Measurements from ENCODE around the gene PKNOX2.

PKNOX2 gene

GRCh38 chr11:125211948-125212340 lies 47.4 kb downstream of the PKNOX2 start:
- Histone ChIP-seq H3K4me3 (ENCODE audit: low read length) (no peak overlapping the region), H3F3A (ENCODE audit: insufficient read depth, low read length) (no peaks in the 10 kb centered on the region), H3K4me1 (ENCODE audit: low read length) (no peaks in the 10 kb centered on the region), H3K9me2 (replicated peaks; ENCODE audit: insufficient read depth, low read length) (no peaks in the 10 kb centered on the region), H3K27me3 (replicated peaks; ENCODE audit: insufficient read depth, low read length) (peaks cover 4% of the 10 kb centered on the region; the same call in 1 of the 2 replicates), H3K9ac (ENCODE audit: low read length) (no peak overlapping the region), H3K79me2 (ENCODE audit: low read length) (no peaks in the 10 kb centered on the region), H3K36me3 (replicated peaks; ENCODE audit: insufficient read depth, low read length) (no peaks in the 10 kb centered on the region), H3K4me2 (ENCODE audit: low read depth, low read length) (no peak overlapping the region), H2AFZ (ENCODE audit: low read length) (no peak overlapping the region), H3K27ac (ENCODE audit: low read length) (no peak overlapping the region), H4K20me1 (ENCODE audit: insufficient read depth, low read length) (no peaks in the 10 kb centered on the region), H3K9me3 (replicated peaks; ENCODE audit: insufficient read depth, low read length) (no peaks in the 10 kb centered on the region)
- DNase-seq = no peak
- TF ChIP-seq EZH2phosphoT487 (IDR thresholded peaks at IDR 0.05; ENCODE audit: low read length) = no peak
- TF ChIP-seq CTCF (IDR thresholded peaks at IDR 0.05; ENCODE audit: low read length) = no peak
- TF ChIP-seq EZH2 (optimal IDR thresholded peaks at IDR 0.05; ENCODE audit: low read depth, low read length) = no peak

GRCh38 chr11:125214601-125215565 lies 50.3 kb downstream of the PKNOX2 start:
- Histone ChIP-seq H3K27ac (ENCODE audit: low read length) (no peak overlapping the region), H3K4me2 (ENCODE audit: low read depth, low read length) (no peak overlapping the region), H3K27me3 (replicated peaks; ENCODE audit: insufficient read depth, low read length) (peaks cover 4% of the 10 kb centered on the region; the same call in 1 of the 2 replicates), H3K79me2 (ENCODE audit: low read length) (no peaks in the 10 kb centered on the region), H3F3A (ENCODE audit: insufficient read depth, low read length) (no peaks in the 10 kb centered on the region), H3K4me1 (ENCODE audit: low read length) (no peaks in the 10 kb centered on the region), H4K20me1 (ENCODE audit: insufficient read depth, low read length) (no peaks in the 10 kb centered on the region), H3K9me2 (replicated peaks; ENCODE audit: insufficient read depth, low read length) (no peaks in the 10 kb centered on the region), H2AFZ (ENCODE audit: low read length) (no peak overlapping the region), H3K36me3 (replicated peaks; ENCODE audit: insufficient read depth, low read length) (no peaks in the 10 kb centered on the region), H3K9me3 (replicated peaks; ENCODE audit: insufficient read depth, low read length) (no peaks in the 10 kb centered on the region), H3K9ac (ENCODE audit: low read length) (no peak overlapping the region), H3K4me3 (ENCODE audit: low read length) (no peak overlapping the region)
- no peak for DNase-seq
- TF ChIP-seq EZH2phosphoT487 (IDR thresholded peaks at IDR 0.05; ENCODE audit: low read length) (no peak), EZH2 (optimal IDR thresholded peaks at IDR 0.05; ENCODE audit: low read depth, low read length) (no peak), CTCF (IDR thresholded peaks at IDR 0.05; ENCODE audit: low read length) (no peak)

GRCh38 chr11:125215976-125216375 lies 51.4 kb downstream of the PKNOX2 start:
- Histone ChIP-seq H3K27me3 (replicated peaks; ENCODE audit: insufficient read depth, low read length) (peaks cover 4% of the 10 kb centered on the region; the same call in 1 of the 2 replicates), H3K4me1 (ENCODE audit: low read length) (no peaks in the 10 kb centered on the region), H3K9me2 (replicated peaks; ENCODE audit: insufficient read depth, low read length) (no peaks in the 10 kb centered on the region), H2AFZ (ENCODE audit: low read length) (no peak overlapping the region), H3K79me2 (ENCODE audit: low read length) (no peaks in the 10 kb centered on the region), H3K4me3 (ENCODE audit: low read length) (no peak overlapping the region), H3F3A (ENCODE audit: insufficient read depth, low read length) (no peaks in the 10 kb centered on the region), H3K9me3 (replicated peaks; ENCODE audit: insufficient read depth, low read length) (no peaks in the 10 kb centered on the region), H4K20me1 (ENCODE audit: insufficient read depth, low read length) (no peaks in the 10 kb centered on the region), H3K27ac (ENCODE audit: low read length) (no peak overlapping the region), H3K9ac (ENCODE audit: low read length) (no peak overlapping the region), H3K36me3 (replicated peaks; ENCODE audit: insufficient read depth, low read length) (no peaks in the 10 kb centered on the region), H3K4me2 (ENCODE audit: low read depth, low read length) (no peak overlapping the region)
- TF ChIP-seq EZH2phosphoT487 (IDR thresholded peaks at IDR 0.05; ENCODE audit: low read length) (no peak), EZH2 (optimal IDR thresholded peaks at IDR 0.05; ENCODE audit: low read depth, low read length) (no peak)
- no peak for DNase-seq
